K562 (cell line): ENCODE data around the gene EIF5. TPM values are rescaled to one million over a fixed set of nuclear protein-coding genes. Genes with fewer than 3 reads are reported as not detected.

Experiments
- CBX8 ChIP-seq: fragments of 200-600 bp; sonication (generic); IDR thresholded peaks from 2 replicates; pipeline ENCODE4 v1.6.1; 2012; ENCODE audit warnings: borderline replicate concordance, mixed run types, low read depth, mild to moderate bottlenecking, moderate library complexity, mixed read lengths, low read length, control low read depth, inconsistent platforms; ENCODE audit not compliant: poor library complexity, severe bottlenecking; ENCODE audit errors: extremely low read depth
- COPS2 ChIP-seq: fragments of 450-650 bp; conservative IDR thresholded peaks from 2 replicates; pipeline ENCODE4 v1.6.1; 2016; ENCODE audit warnings: mild to moderate bottlenecking, moderate library complexity
- HDAC8 ChIP-seq: fragments of 450-650 bp; IDR thresholded peaks from 2 replicates; pipeline ENCODE4 v1.6.1; 2016; ENCODE audit warnings: mild to moderate bottlenecking, missing genetic modification characterization, moderate library complexity, missing compliant biosample characterization
- HNRNPH1 ChIP-seq: fragments of 200-400 bp; formaldehyde crosslinking; optimal IDR thresholded peaks from 2 replicates; pipeline ENCODE3; 2017; ENCODE audit warnings: low read depth, mild to moderate bottlenecking, low read length, moderate library complexity
- KAT8 ChIP-seq: fragments of 450-650 bp; IDR thresholded peaks from 2 replicates; pipeline ENCODE4 v1.6.1; 2016; ENCODE audit warnings: low read depth, mild to moderate bottlenecking
- KLF10 ChIP-seq: fragments of 250-450 bp; sonication (Bioruptor Pico); IDR thresholded peaks from 2 replicates; pipeline ENCODE4 v1.6.1; 2021; ENCODE audit warnings: matching md5 sums
- MECOM ChIP-seq: fragments of 250-450 bp; sonication (Bioruptor Pico); IDR thresholded peaks from 2 replicates; pipeline ENCODE4 v1.8.0; 2022; ENCODE audit warnings: inconsistent platforms
- MIER1 ChIP-seq: fragments of 450-650 bp; IDR thresholded peaks from 2 replicates; pipeline ENCODE4 v1.6.1; 2016; ENCODE audit warnings: antibody characterized with exemption, mild to moderate bottlenecking, low read depth
- MTA1 ChIP-seq: fragments of 450-650 bp; IDR thresholded peaks from 2 replicates; pipeline ENCODE4 v1.6.1; 2017; ENCODE audit warnings: borderline replicate concordance
- NFRKB ChIP-seq: fragments of 450-650 bp; IDR thresholded peaks from 2 replicates; pipeline ENCODE4 v1.6.1; 2016; ENCODE audit warnings: low read depth
- SAP30 ChIP-seq: fragments of 200-600 bp; sonication (generic); IDR thresholded peaks from 2 replicates; pipeline ENCODE4 v1.6.1; 2012; ENCODE audit warnings: borderline replicate concordance, low read depth, mild to moderate bottlenecking, moderate library complexity, low read length, control low read depth, inconsistent platforms; ENCODE audit not compliant: insufficient read depth, poor library complexity, severe bottlenecking
- SMAD1 ChIP-seq: fragments of 150-350 bp; IDR thresholded peaks from 2 replicates; pipeline ENCODE4 v1.6.1; 2014; ENCODE audit warnings: low read length, low read depth; ENCODE audit not compliant: partially characterized antibody
- SNIP1 ChIP-seq: fragments of 450-650 bp; IDR thresholded peaks from 2 replicates; pipeline ENCODE4 v1.7.1; 2017; ENCODE audit warnings: low read depth, mild to moderate bottlenecking
- TRIM28 ChIP-seq: fragments of 450-650 bp; IDR thresholded peaks from 2 replicates; pipeline ENCODE4 v1.6.1; 2017
- ZBTB8A ChIP-seq: fragments of 450-650 bp; IDR thresholded peaks from 2 replicates; pipeline ENCODE4 v1.6.1; 2018; ENCODE audit warnings: mild to moderate bottlenecking, moderate library complexity; ENCODE audit not compliant: partially characterized antibody
- ZFX ChIP-seq: sonication (generic); formaldehyde crosslinking; IDR thresholded peaks from 2 replicates; pipeline ENCODE4 v1.8.0; 2022; ENCODE audit warnings: mild to moderate bottlenecking, missing genetic modification reagents, moderate library complexity
- ZNF347 ChIP-seq: fragments of 450-650 bp; formaldehyde crosslinking; IDR thresholded peaks from 2 replicates; pipeline ENCODE4 v1.4.0; 2020; ENCODE audit warnings: low read depth, mild to moderate bottlenecking, moderate library complexity
- ZNF561 ChIP-seq: fragments of 450-650 bp; formaldehyde crosslinking; conservative IDR thresholded peaks from 2 replicates; pipeline ENCODE4 v1.4.0; 2020; ENCODE audit warnings: mild to moderate bottlenecking, moderate library complexity
- polyA plus RNA-seq, 8 experiments: library from polyadenylated mRNA; depleted of rRNA in 4 of 8; stranded (reverse) in 5 of 8; unstranded in 3 of 8; fragments of >200 nt; fragmentation: Nextera tagmentation in 2 of 8; fragmentation: Illumina TruSeq in 1 of 8; extraction: Ambion mirVana in 2 of 8; extraction: Trizol in 1 of 8; gene quantifications; 2 replicates each; pipeline versions ENCODE4 v1.2.1 to v1.2.3, GENCODE V29; 2011 to 2014; ENCODE audit warnings: inconsistent platforms in 1 of 8, missing spikeins in 1 of 8
- total RNA-seq, 7 experiments: library from RNA; depleted of rRNA in 6 of 7; stranded (reverse); fragments of >200 nt in 6 of 7; fragmentation: Illumina TruSeq in 2 of 7; extraction: Trizol in 2 of 7; gene quantifications; 2 replicates each; pipeline versions ENCODE4 v1.2.1 to v1.2.3, GENCODE V29; 2011 to 2021; ENCODE audit warnings: low replicate concordance in 1 of 7
- TF ChIP-seq, protein P1 (sequence below), 3 experiments: IDR thresholded peaks in 2 of 3; conservative IDR thresholded peaks in 1 of 3; 2 replicates each; pipeline ENCODE4 v1.5.1; 2011 to 2012; ENCODE audit warnings: low read length in 3 of 3, mild to moderate bottlenecking in 3 of 3, control low read depth in 2 of 3, improper control_type of control experiment in 1 of 3, inconsistent platforms in 1 of 3, low read depth in 1 of 3, mixed read lengths in 1 of 3, moderate library complexity in 1 of 3; ENCODE audit not compliant: insufficient read depth in 2 of 3
- TF ChIP-seq, protein P2 (sequence below), 2 experiments: fragments of 450-650 bp in 1 of 2; sonication (generic) in 1 of 2; formaldehyde crosslinking in 1 of 2; IDR thresholded peaks in 1 of 2; conservative IDR thresholded peaks in 1 of 2; 2 replicates each; pipeline versions ENCODE4 v1.6.1 to v1.8.1; 2016 to 2023; ENCODE audit warnings: mild to moderate bottlenecking in 2 of 2, moderate library complexity in 2 of 2, inconsistent platforms in 1 of 2, missing genetic modification reagents in 1 of 2
- TF ChIP-seq, protein P3 (sequence below): IDR thresholded peaks from 2 replicates; pipeline ENCODE4 v1.6.1; 2011; ENCODE audit not compliant: insufficient read length; ENCODE audit errors: extremely low read depth
- TF ChIP-seq, protein P4 (sequence below): fragments of 450-650 bp; IDR thresholded peaks from 2 replicates; pipeline ENCODE4 v1.6.1; 2016

Gene EIF5
- total and polyA plus RNA-seq, 9 of the 15 experiments (the other 6 are each of a cell fraction or from before 2014, with no cell fraction given) = 92.7 to 442 (median 190) TPM

DNA sequence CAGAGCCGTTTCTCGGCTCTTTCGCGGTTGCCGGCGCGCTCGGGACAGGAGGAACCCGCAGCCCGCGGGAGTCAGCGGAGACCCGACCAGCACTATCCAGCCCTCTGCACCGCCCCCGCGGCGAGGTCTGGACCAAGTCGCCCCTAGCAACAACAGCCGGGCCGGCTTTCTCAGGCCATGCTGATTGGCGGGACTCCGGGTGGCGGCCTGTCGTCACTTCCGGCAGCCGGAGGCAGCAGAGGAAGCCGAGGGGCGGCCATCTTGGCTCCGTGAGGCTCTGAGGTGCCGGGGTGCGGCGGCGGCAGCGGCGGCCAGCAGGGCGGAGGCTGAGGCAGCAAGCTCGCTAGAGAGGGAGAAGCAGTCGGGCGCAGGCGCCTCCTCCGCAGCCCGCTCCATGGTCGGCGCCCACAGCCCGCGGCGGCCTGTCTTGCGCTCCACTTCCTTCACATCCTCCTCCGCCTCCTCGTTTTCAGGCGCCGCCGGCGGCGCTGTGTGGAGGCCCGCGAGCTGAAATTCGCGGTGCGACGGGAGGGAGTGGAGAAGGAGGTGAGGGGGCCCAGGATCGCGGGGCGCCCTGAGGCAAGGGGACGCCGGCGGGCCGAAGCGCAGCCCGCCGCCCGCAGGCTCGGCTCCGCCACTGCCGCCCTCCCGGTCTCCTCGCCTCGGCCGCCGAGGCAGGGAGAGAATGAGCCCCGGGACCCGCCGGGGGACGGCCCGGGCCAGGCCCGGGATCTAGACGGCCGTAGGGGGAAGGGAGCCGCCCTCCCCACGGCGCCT, 51.3 kb downstream of the EIF5 start, which contains the start of gene MARK3 (continued):
- TF ChIP-seq, protein P1, sequence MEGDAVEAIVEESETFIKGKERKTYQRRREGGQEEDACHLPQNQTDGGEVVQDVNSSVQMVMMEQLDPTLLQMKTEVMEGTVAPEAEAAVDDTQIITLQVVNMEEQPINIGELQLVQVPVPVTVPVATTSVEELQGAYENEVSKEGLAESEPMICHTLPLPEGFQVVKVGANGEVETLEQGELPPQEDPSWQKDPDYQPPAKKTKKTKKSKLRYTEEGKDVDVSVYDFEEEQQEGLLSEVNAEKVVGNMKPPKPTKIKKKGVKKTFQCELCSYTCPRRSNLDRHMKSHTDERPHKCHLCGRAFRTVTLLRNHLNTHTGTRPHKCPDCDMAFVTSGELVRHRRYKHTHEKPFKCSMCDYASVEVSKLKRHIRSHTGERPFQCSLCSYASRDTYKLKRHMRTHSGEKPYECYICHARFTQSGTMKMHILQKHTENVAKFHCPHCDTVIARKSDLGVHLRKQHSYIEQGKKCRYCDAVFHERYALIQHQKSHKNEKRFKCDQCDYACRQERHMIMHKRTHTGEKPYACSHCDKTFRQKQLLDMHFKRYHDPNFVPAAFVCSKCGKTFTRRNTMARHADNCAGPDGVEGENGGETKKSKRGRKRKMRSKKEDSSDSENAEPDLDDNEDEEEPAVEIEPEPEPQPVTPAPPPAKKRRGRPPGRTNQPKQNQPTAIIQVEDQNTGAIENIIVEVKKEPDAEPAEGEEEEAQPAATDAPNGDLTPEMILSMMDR (IDR thresholded peaks at IDR 0.05 in 2 of 3, conservative IDR thresholded peaks at IDR 0.05 in 1 of 3; ENCODE audit: insufficient read depth in 2 of 3, low read depth in 1 of 3, low read length in 3 of 3) = no peak
- TF ChIP-seq ZBTB8A (no peak), HDAC8 (tag) (no peak), KAT8 (no peak), SMAD1 (peak; percentile 45), ZFX (CRISPR knock-in tag) (0 out of 2 replicates have a peak, but pooled peaks have one; percentile 48), CBX8 (no peak), MTA1 (no peak), SAP30 (no peak), SNIP1 (no peak), TRIM28 (no peak), HNRNPH1 (no peak), MECOM (no peak), KLF10 (CRISPR knock-in tag) (no peak), NFRKB (peak; percentile 68; the same call in 1 of the 2 replicates), MIER1 (no peak), COPS2 (no peak), ZNF347 (CRISPR knock-in tag) (no peak), ZNF561 (CRISPR knock-in tag) (no peak)
- TF ChIP-seq, protein P2, sequence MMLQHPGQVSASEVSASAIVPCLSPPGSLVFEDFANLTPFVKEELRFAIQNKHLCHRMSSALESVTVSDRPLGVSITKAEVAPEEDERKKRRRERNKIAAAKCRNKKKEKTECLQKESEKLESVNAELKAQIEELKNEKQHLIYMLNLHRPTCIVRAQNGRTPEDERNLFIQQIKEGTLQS (IDR thresholded peaks at IDR 0.05) = no peak
- TF ChIP-seq, protein P2 (CRISPR knock-in tag; conservative IDR thresholded peaks at IDR 0.05) = no peak
- TF ChIP-seq, protein P3, sequence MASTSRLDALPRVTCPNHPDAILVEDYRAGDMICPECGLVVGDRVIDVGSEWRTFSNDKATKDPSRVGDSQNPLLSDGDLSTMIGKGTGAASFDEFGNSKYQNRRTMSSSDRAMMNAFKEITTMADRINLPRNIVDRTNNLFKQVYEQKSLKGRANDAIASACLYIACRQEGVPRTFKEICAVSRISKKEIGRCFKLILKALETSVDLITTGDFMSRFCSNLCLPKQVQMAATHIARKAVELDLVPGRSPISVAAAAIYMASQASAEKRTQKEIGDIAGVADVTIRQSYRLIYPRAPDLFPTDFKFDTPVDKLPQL = no peak
- TF ChIP-seq, protein P4, sequence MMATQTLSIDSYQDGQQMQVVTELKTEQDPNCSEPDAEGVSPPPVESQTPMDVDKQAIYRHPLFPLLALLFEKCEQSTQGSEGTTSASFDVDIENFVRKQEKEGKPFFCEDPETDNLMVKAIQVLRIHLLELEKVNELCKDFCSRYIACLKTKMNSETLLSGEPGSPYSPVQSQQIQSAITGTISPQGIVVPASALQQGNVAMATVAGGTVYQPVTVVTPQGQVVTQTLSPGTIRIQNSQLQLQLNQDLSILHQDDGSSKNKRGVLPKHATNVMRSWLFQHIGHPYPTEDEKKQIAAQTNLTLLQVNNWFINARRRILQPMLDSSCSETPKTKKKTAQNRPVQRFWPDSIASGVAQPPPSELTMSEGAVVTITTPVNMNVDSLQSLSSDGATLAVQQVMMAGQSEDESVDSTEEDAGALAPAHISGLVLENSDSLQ = peak; percentile 82
